Left forelimb (tissue), 1 donor: ENCODE measurements around the gene TBC1D17.

Source experiments
- DNase-seq: peaks from one replicate; pipeline ENCODE4 v3.0.0-alpha.2; 2018; ENCODE audit warnings: low spot score

The TBC1D17 gene

DNA sequence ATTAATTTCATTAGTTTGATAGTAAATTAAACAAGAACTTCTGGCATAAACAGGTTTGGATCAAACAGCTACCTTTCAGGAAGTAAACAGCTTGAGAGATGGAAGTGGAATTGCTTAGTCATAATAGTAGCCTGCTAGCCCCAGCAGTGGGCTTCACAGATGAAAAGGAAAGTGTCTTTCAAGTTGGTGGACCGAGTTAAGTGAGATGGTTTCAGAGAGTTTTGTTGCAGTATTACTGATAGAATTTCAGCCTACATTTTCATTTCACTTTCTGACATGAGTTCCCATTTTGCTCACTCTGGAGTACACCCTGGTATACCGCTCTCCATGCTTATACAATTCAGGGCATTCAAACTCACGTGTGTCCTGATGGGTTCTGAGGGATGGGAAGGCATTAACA is 28.6 kb upstream of the TBC1D17 start:
- no peak for DNase-seq

DNA sequence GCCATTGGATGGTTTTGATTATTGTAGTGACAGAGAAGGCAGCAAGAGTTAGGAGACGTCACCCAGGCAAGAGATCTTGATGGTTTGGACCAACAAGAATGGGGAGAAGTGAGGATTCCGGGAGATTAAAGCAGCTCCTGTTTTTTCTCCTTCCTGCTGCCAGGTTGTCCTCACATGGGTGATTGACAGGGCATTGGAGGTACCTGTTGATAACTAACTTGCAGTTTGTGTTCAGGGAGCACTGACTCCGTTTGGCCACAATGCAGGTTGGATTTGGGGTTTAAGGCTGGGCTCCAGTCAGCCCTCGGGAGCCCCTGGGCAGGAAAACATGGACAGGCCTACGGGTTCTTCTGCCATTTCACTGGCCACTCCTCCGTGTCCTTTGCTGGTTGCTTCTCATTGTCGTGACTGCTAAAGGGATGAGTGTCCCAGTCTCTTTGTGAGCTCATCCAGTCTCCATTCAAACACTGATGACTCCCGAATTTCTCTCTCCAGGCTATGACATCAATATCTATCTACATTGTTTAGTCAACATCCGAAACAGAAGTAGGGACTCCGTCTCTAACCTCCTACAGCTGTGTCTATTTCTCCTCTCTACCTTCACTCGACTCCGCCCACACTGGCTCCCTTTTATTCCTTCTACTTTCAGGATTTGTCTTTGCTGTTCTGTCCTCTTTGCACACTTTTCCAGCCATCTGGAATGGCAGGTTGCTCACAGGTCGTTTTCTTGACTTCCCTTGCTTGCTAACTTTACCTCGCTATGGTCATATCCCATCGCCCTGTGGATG is 27.9 kb upstream of the TBC1D17 start:
- DNase-seq = no peak

DNA sequence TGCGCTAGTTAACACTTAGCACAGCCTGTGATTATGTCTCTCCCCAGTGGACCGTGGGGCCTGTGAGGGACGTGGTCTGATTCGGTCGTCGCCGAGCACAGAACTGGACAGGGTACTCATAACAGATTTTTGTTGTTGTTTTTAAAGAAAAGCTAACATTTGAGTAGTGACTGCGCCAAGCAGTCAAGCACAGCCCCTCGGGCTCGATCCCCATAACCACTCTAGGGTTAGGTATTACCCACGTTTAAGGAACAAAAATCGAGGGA is 27.3 kb upstream of the TBC1D17 start:
- no peak for DNase-seq

DNA sequence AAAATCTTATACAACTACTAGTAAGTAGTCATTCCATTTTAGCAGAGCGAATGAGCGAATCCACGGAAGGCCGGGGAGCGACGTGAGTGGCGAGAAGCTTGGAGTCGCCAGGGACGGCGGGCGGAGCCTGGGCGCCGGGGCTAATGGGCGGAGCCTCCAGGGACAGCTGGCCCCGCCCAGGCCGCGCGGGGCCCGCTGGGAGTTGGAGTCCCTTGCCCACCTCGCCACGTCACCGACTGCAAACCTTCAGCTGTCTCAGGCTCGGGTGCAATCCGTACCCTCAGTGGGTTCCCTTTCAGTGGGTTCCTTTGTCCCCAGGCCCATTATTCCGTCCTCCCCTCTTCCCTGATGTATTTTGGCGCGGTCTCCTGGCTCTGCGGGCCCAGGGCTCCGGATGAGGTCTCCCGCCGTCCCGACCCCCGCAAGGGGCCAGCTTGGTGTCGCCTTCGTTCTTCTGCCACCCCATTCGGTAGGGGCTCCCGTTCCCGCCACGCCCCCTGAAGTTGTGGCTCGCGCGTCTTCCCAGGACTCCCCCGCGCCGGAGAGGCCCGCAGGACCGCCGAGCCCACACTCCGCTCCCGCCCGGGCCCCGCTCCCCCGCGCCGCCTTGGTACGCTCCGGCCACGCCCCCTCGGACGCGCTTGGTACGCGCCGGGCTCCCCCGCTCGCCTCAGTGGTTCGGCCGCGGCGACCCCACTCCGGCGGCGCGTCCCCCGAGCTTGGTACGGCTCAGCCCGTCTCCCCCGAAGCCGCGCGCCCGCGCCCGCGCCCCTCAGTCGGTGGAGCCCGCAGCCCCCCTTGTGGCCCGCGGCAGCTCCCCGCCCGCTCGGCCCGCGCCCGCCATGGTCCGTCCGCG is 26.8 kb upstream of the TBC1D17 start, which contains the start of gene PTOV1:
Gene PTOV1 (plus strand): TSS at position 673 of the 856 bp plus-strand sequence.
- peak; percentile 96 for DNase-seq

DNA sequence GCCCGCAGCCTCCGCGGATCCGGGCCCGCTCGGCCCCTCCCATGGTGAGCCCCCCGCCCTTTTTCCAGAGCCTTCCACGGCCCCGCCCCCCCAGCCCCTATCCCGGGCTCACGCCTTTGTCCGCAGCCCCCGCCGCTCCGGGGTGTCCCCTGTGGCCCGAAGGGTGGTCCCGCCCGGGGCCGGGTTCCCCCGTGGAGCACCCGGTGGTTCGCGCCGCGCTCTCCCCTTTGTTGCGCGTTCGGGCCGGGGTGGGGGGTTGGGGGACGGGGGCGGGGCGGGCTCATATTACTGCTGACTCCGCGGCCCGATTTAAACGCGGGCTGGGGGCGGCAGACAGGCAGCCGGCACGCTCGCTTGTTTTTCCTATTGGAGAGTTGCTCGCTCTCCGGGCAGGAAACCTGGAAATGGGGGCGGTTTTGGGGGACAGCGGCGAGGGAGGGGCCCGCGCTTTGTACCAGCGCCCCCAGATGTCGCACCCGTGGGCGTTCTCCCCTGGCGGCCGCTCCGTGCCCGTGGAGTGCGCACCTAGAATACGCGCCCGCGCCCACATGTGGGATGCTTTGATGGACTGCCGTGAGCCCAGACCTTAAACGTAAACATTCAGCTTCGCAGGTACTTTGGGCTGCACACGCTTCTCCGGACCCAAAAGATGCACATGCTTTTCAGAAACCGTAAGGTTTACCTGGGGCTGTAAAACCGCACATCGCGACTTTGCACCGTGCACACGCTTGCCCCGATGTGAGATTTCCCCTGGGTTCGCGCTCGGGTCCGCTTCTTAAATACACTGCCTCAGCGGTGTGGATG is 25.8 kb upstream of the TBC1D17 start:
- peak; percentile 84 for DNase-seq

DNA sequence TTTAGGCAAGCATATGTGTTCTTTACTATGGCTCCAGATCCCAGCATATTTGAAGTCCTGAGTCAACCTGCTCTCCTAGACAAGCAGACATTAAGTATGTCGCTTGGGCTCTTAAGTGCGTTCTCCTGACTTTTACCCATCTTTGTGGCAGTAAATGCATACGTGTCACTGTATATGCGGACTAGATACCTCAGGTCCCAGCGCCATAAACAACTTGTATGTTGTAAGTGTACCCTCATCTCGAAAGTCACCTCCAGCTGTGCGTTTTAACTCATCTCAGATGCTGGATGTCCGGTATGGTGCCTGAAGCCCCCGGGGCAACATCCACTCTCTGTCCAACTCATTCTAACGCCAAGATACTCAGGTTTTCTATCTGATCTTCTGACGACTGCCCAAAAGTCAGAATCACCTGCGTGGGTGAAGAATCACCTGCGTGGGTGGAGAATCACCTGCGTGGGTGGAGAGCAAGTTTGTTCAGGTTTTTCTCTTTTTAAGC is 24.8 kb upstream of the TBC1D17 start:
- DNase-seq = no peak

DNA sequence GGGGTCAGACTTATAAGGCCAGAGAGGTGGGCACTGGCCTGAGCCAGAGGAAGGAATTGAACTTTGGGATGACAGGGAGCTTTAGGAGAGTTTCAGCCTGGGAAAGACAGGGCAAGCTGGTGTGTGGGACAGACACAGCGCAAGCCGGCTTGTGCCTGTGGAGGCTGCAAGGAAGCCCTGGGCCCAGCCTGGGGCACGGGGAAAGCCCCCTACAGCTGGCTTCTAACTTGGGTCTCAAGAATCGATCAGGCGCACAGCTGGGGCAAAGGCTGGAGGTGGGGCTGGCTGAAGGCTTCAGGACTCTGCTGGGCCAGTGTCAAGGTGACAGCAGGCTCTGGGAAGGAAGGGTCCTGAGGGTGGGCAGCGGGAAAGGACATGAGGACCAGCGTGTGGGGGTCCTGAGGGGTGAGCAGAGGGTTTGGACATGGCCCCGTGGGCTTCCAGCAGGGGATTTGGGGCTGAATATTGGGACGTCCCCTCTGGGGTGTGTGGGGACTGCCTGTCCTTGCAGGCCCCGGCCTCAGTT is 23.6 kb upstream of the TBC1D17 start:
- no peak for DNase-seq

DNA sequence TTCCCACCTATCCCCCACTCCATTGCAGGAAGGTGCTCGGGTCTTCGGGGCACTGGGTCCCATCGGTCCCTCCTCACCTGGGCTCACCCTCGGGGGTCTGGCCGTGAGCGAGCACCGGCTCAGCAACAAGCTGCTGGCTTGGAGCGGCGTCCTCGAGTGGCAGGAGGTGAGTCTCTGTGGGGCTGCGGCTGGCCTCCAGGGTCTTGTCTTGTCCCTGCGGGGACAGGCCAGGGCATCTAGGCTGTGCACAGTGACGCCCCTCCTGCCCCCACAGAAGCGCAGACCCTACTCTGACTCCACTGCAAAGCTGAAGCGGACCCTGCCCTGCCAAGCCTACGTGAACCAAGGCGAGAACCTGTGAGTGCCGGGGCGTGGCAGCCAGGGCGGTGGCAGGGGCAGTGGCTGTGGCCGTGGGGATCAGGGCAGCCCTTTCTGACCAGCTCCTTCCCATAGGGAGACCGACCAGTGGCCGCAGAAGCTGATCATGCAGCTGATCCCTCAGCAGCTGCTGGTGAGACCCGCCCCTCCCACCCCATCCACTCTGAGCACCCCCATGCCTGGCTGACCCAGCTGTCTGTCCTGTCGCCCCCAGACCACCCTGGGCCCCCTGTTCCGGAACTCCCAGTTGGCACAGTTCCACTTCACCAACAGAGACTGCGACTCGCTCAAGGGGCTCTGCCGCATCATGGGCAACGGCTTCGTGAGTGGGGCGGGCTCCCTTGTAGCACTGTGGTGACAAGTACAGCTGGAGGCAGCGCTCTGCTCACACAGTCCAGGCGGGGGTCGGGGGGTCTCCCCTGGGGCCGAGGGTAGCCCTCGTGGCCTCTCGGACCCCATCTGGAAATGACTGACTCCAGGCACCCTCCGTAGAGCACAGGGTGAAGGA is 22.9 kb upstream of the TBC1D17 start:
- DNase-seq = no peak

DNA sequence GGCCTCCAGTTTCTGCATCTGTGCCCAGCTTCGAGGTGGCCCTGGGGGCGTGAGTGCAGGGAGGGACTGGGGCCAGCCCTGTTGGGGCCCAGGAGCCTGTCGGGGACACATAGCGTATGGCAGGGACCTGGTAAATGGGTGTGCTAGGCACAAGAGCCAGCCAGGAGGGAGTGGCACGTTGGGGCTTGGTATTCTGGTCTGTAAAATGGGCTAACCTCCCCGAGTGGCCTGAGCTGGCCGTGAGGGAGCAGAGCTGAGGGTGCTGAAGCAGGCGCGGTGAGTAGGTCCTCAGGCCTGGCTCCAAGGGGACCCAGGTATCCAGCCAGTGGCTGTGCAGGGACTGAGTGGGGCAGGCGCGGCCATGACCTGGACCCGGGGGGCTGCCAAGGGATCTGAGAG is 22.2 kb upstream of the TBC1D17 start:
- no peak for DNase-seq

DNA sequence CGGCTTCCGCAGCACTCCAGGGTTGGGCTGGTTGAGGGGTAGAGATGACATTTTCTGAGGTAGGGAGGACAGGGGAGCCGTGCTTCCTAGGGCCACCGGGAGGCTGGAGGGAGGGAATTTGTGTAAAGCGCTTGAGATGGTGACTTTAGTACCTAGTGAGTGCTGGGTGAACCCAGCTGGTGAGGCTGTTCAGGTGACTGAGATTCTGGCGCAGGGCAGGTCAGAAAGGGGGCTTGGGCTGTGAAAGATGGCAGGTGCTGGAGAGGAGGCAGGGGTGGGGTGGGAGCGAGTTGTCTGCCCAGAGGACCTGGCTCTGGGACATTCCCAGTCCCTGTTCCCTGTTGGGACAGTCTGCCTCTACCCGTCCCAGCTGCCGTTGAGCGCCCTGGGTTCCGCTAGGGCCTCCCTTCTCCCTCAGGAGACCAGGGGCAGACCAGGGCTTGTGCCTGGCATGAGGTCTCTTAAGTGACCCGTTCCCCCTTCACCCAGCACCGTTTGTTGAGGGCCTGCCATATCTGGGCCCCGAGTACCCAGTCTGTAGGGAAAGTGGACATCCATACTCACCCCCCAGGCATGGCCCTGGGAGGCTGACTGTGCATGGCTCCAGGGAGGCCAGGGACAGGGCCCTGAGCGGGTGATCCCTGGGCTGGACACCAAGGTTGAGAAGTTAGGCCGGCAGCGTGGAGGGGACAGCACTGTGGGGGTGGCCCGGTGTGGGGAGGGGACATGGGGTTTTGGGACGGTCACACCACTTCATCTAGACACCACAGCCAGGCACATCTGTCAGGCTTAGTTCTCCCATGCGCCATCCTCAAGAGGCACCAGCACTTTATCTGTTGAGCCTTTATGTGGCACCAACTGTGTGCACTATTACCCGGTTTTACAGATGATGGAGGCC is 21.6 kb upstream of the TBC1D17 start:
- DNase-seq = no peak

DNA sequence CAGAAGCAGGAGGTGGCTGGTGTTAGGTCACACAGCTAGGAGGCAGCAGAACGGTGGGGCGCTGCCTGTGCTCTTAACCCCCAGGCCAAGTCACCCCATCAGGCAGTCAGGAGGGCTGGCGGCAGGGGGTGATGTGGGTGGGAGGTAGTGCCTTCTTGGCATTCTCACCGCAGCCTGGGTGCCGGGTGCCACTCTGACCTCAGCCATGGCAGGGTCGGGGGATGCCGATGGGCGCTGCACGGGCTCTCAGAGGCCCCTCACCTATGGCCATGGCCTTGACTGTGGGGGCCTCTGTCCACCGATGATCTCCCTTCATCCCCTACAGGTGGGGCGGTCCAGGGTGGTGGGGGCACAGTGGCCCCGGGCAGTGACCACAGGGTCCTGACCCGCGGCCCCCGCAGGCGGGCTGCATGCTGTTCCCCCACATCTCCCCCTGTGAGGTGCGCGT is 20.9 kb upstream of the TBC1D17 start:
- DNase-seq = no peak

DNA sequence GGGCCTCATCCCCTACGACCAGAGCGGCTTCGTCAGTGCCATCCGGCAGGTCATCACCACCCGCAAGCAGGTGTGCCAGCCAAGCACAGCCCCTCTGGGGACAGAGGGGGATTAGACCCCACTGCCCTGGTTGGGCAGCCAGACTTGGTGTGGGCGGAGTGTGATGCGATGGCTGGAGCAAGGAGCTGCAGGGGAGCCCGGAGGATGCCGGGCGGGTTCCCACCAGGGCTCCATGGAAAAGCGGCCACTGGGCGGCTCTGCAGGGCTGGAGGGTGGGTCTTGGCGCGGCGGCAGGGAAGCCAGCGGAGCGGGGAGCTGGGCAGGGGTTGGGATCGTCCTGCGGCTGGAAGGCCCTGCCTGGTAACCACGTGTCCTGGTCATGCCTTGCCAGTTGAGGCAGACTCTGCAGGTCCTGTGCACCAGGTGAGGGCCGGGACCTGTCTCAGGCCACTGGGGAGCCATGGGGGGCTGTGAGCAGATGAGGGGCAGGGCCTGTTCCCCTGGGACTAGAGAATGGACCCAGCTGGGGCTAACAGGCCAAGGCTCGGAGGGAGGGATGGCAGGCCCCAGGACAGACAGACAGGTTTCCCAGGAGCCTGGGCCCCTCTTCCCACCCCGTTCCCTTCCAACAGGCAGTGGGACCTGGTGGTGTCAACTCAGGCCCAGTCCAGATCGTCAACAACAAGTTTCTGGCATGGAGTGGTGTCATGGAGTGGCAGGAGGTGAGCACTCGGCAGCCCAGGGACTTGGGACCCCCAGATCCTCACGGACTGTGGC is 20.3 kb upstream of the TBC1D17 start:
- no peak for DNase-seq

DNA sequence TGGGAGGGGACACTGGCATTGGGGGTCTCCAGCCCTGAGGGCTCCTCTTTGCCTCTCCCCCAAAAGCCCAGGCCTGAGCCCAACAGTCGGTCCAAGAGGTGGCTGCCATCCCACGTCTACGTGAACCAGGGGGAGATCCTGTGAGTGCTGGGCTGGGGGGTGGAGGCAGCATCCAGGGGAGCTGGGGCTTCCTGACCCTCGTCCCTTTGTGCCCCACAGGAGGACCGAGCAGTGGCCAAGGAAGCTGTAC is 19.7 kb upstream of the TBC1D17 start:
- no peak for DNase-seq

DNA sequence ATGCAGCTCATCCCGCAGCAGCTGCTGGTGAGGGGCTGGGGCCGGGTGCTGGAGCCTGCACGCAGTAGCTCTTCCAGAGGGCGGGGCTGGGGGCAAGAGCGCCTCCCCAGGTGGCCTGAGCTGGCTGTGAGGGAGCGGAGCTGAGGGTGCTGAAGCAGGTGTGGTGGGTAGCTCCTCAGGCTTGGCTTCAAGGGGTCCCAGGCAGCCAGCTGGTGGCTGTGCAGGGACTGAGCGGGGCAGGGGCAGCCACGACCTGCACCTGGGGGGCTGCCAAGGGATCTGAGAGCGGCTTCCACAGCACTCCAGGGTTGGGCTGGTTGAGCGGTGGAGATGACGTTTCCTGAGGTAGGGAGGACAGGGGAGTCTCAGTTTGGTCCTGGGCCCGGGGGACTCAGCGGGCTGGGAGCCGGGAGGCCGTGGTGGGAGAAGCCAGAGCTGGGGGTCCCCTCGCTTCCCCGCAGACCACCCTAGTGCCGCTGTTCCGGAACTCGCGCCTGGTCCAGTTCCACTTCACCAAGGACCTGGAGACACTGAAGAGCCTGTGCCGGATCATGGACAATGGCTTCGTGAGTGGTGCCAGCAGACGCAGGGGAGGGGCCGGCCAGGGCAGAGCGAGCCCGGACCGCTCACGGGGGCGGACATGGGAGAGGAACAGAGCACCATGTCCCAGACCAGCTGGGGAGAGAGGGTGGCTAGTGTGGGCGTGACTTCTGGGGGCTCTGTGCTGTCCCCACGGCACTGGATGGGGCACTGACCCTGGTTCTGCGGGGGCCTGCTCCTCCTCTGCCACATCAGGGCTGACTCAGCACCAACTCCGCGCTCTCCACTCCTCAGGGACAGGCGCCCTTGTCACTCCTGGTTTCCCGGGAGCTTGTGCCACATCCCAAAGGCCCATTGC is 19.2 kb upstream of the TBC1D17 start:
- no peak for DNase-seq

DNA sequence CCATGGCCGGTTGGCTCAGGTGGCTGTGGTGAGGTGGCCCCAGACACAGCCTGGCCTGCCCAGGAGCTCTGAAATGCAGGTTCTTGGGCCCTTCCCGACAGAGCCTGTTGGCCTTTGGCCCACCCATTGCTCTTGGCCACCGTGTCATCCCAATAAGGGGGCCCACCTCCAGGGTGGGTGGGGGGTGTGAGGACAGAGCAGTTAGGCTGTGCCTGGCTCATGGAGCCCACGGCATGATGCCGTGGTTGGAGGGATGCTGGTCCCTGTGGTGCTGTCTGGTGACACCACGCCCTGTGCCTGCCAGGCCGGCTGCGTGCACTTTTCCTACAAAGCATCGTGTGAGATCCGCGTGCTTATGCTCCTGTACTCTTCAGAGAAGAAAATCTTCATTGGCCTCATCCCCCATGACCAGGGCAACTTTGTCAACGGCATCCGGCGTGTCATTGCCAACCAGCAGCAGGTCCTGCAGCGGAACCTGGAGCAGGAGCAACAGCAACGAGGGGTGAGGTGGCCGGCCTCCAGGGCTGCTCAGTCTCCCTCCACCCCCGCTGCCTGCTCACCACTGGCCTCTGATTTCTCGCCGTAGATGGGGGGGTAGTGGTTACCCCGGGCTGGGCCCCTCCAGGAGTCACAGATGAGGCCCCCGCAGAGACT is 17.7 kb upstream of the TBC1D17 start:
- DNase-seq = no peak

DNA sequence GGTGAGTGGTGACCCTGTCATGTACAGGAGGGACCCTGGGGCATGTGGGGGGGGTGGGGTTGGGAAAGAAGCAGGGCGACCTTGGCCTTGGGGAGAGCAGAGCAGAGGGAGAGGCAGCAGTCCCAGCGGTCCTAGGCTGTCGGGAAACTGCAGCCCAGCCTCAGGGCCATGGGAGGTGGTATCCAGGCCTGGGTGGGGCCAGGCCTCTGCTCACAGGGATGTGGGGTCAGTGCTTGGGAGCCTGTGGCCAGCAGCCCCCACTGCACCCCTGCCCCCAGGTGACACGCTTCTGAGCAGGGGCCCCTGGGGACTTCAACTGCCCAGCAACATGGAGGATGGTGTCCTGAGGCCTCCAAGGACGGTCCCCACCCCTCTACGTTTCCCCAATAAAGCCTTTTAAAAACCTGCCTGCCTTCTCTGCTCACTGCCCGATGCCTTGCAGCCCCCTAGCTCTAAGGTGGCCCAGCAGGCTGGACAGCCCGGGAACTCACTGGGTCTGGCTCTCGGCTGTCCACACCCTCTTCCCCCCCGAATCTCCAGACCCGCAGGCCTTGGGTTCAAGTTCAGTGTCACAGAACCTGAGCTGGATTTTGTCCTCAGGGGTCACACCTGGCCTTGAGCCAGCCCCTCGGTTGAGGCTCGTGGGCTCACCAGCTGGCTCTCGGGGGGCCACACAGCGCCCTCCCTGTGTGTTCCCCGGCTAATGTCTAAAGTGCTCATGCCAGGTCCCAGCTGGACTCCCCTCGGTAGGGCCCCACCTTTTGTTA is 17.0 kb upstream of the TBC1D17 start:
- no peak for DNase-seq

DNA sequence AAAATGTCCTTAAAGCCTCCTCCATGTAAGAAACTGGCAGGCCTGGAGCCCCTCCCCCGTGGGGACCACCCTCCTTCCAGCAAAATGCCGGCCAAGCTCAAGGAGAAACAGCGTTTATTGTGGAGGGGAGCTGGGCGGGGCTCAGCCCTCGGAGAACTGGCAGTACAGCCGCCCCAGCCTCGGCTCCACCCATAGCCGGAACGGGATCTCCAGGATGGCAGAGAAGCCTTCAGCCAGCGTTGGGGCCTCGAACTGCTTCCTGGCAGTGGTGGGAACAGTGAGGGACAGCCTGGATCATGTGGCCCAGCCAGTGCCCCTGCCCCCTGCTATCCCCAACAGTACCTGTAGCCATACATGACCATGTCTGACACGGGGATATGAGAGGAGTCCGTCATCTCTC is 16.4 kb upstream of the TBC1D17 start:
- no peak for DNase-seq
